Osteoblast (primary cell): Measurements from ENCODE around the gene TCHH. TPM values are rescaled to one million over a fixed set of nuclear protein-coding genes. Genes with fewer than 3 reads are reported as not detected.
A peak's percentile ranks its signal among the peaks of the same experiment; 100 is the strongest.

Experiments
- DNase-seq: peaks from one replicate; pipeline ENCODE4 v3.0.0; 2011; ENCODE audit warnings: low spot score, mixed read lengths; ENCODE audit not compliant: insufficient read length; ENCODE audit errors: missing footprints
- H2AFZ ChIP-seq: 2 replicates; pipeline ENCODE4 v1.6.0; 2011; ENCODE audit warnings: mild to moderate bottlenecking, low read length
- H3K27ac ChIP-seq: 2 replicates; pipeline ENCODE4 v1.5.1; 2011; ENCODE audit warnings: mild to moderate bottlenecking, low read depth, low read length, moderate library complexity
- H3K27me3 ChIP-seq: 2 replicates; pipeline ENCODE4 v1.6.0; 2012; ENCODE audit warnings: mild to moderate bottlenecking, control low read depth, inconsistent platforms, low read length, moderate library complexity; ENCODE audit not compliant: insufficient read depth
- H3K36me3 ChIP-seq: 2 replicates; pipeline ENCODE4 v1.5.1; 2011; ENCODE audit warnings: mild to moderate bottlenecking, low read length, control low read depth, moderate library complexity; ENCODE audit not compliant: insufficient read depth
- H3K4me1 ChIP-seq: 2 replicates; pipeline ENCODE4 v1.5.1; 2011; ENCODE audit warnings: mild to moderate bottlenecking, low read length, control low read depth, moderate library complexity; ENCODE audit not compliant: insufficient read depth
- H3K4me2 ChIP-seq: 2 replicates; pipeline ENCODE4 v1.6.0; 2011; ENCODE audit warnings: mild to moderate bottlenecking, low read length; ENCODE audit not compliant: insufficient read depth
- H3K4me3 ChIP-seq: fragments of 200-600 bp; sonication (generic); 3 replicates; pipeline ENCODE4 v1.5.1; 2012; ENCODE audit warnings: mild to moderate bottlenecking, low read length, inconsistent platforms; ENCODE audit not compliant: insufficient read depth
- H3K79me2 ChIP-seq: 2 replicates; pipeline ENCODE4 v1.6.0; 2012; ENCODE audit warnings: mild to moderate bottlenecking, low read length, control low read depth, inconsistent platforms; ENCODE audit not compliant: insufficient read depth
- H3K9me3 ChIP-seq: 2 replicates; pipeline ENCODE4 v1.5.1; 2011; ENCODE audit warnings: low read depth, low read length, control low read depth
- H4K20me1 ChIP-seq: 2 replicates; pipeline ENCODE4 v1.6.0; 2012; ENCODE audit warnings: mild to moderate bottlenecking, low read length, control low read depth; ENCODE audit not compliant: insufficient read depth
- CTCF ChIP-seq: IDR thresholded peaks from 2 replicates; pipeline ENCODE4 v1.5.1; 2011; ENCODE audit warnings: mild to moderate bottlenecking, low read depth, low read length, moderate library complexity; ENCODE audit errors: extremely low read depth
- total RNA-seq: library from RNA; depleted of rRNA; stranded (reverse); fragments of >200 nt; gene quantifications from 2 replicates; pipeline ENCODE4 v1.2.3, GENCODE V29; 2012

TCHH gene
- total RNA-seq, 1 donor: not detected

DNA sequence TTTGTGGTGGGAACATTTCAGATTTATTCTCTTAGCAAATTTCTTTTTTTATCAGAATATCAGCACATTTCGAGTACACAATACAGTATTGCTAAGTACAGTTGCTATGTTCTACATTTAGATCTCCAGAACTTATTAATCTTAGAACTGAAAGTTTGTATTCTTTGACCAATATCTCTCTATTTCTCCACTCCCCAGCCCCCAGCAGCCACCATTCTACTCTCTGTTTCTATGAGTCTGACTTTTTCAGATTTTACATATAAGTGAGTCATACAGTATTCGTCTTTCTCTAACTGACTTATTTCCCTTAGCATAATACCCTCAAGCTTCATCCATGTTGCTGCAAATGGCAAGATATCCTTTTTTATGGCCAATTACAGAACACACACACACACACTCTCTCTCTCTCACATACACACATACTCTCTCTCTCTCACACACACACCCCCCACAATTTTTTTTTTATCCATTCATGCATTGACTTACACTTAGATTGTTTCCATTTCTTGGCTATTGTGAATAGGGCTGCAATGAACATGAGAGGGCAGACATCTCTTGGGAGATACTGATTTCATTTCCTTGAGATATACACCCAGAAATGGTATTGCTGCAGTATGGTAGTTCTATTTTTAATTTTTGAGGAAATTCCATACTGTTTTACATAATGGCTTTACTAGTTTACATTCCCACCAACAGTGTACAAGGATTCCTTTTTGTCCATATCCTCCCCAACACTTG is 28.1 kb upstream of the TCHH start:
- Histone ChIP-seq H3K36me3 (no peaks in the 10 kb centered on the region), H3K27ac (no peak overlapping the region), H3K4me2 (no peak overlapping the region), H3K27me3 (peaks cover 19% of the 10 kb centered on the region), H2AFZ (no peak overlapping the region), H3K9me3 (peaks cover 7% of the 10 kb centered on the region), H4K20me1 (no peaks in the 10 kb centered on the region), H3K4me3 (no peak overlapping the region), H3K79me2 (no peaks in the 10 kb centered on the region), H3K4me1 (peaks cover 10% of the 10 kb centered on the region)
- DNase-seq: no peak
- no peak for TF ChIP-seq CTCF

GRCh38 chr1:152141971-152142584 is 26.8 kb upstream of the TCHH start:
- H3K36me3 ChIP-seq: no peaks in the 10 kb centered on the region
- peak; percentile 96 for TF ChIP-seq CTCF
- H3K9me3 ChIP-seq: no peaks in the 10 kb centered on the region
- no peak overlapping the region for H3K4me2 ChIP-seq
- no peak overlapping the region for H3K27ac ChIP-seq
- H3K4me1 ChIP-seq: peaks cover 10% of the 10 kb centered on the region
- DNase-seq: peak; percentile 65
- no peaks in the 10 kb centered on the region for H3K79me2 ChIP-seq
- H3K27me3 ChIP-seq: peaks cover 22% of the 10 kb centered on the region
- H4K20me1 ChIP-seq: no peaks in the 10 kb centered on the region
- H3K4me3 ChIP-seq: no peak overlapping the region
- H2AFZ ChIP-seq: no peak overlapping the region

GRCh38 chr1:152137215-152137614 is 22.0 kb upstream of the TCHH start:
- no peak overlapping the region for H3K4me3 ChIP-seq
- no peak overlapping the region for H3K4me2 ChIP-seq
- H3K36me3 ChIP-seq: no peaks in the 10 kb centered on the region
- no peaks in the 10 kb centered on the region for H3K4me1 ChIP-seq
- H4K20me1 ChIP-seq: no peaks in the 10 kb centered on the region
- DNase-seq: no peak
- H3K9me3 ChIP-seq: no peaks in the 10 kb centered on the region
- no peak for TF ChIP-seq CTCF
- no peak overlapping the region for H3K27ac ChIP-seq
- no peaks in the 10 kb centered on the region for H3K79me2 ChIP-seq
- no peak overlapping the region for H2AFZ ChIP-seq
- peaks cover 27% of the 10 kb centered on the region for H3K27me3 ChIP-seq

GRCh38 chr1:152130186-152130585 is 14.9 kb upstream of the TCHH start:
- Histone ChIP-seq H3K4me1 (no peaks in the 10 kb centered on the region), H3K4me3 (no peak overlapping the region), H2AFZ (no peak overlapping the region), H3K79me2 (no peaks in the 10 kb centered on the region), H3K9me3 (no peaks in the 10 kb centered on the region), H4K20me1 (no peaks in the 10 kb centered on the region), H3K27ac (no peak overlapping the region), H3K36me3 (no peaks in the 10 kb centered on the region), H3K4me2 (no peak overlapping the region), H3K27me3 (peaks cover 16% of the 10 kb centered on the region)
- DNase-seq: no peak
- TF ChIP-seq CTCF: no peak
